ENCODE data around the gene THOC6. TPM values are rescaled to one million over a fixed set of nuclear protein-coding genes. Genes with fewer than 3 reads are reported as not detected.

The THOC6 gene
- total and polyA plus RNA-seq, 9 of the 15 experiments (the other 6 are each of a cell fraction or from before 2014, with no cell fraction given): 2.5 to 65.4 (median 42.3) TPM

GRCh38 chr16:3035972-3036725, 12.3 kb downstream of the THOC6 start:
- CTCF ChIA-PET (ENCODE audit: low intra/inter-chr PET ratio): no interaction called here
- WGBS (ENCODE audit: insufficient coverage, low coverage, missing lambda C conversion rate): 3% methylated on average over 15 of the region's 40 CpGs
- ATAC-seq (no peak), FAIRE-seq (no peak), DNase-seq (ENCODE audit: extremely low read depth in 1 of 4, low spot score in 3 of 4) (no peak)
- no peak overlapping the region for H3K4me2 ChIP-seq (ENCODE audit: insufficient read depth, low read length)
- H3K27me3 ChIP-seq (ENCODE audit: control insufficient read depth in 2 of 2, insufficient read depth in 2 of 2, low read length in 2 of 2): peaks cover 56 to 78% of the 10 kb centered on the region in 2 experiments
- in situ Hi-C loops (cut with MboI) (no loop called here), intact Hi-C loops (cut with micrococcal nuclease) (no loop called here)
- H3K4me1 ChIP-seq (replicated peaks in 1 of 2; ENCODE audit: control insufficient read depth in 2 of 2, insufficient read depth in 2 of 2, low read length in 2 of 2): peaks cover 0 to 21% of the 10 kb centered on the region in 2 experiments; a peak in 4 of 5 replicates
- H3K27ac ChIP-seq (ENCODE audit: extremely low read depth, low read depth, low read length): no peak overlapping the region
- H3K9me3 ChIP-seq (replicated peaks; ENCODE audit: control insufficient read depth, insufficient read depth, low read depth, low read length): no peaks in the 10 kb centered on the region
- H3K9ac ChIP-seq (ENCODE audit: insufficient read depth in 1 of 2, low read depth in 2 of 2, low read length in 2 of 2): peak overlapping the region in 1 of 2 experiments; percentile 71; a peak in 2 of 4 replicates
- no peaks in the 10 kb centered on the region for H3K9me1 ChIP-seq (ENCODE audit: control insufficient read depth, insufficient read depth, low read length)
- H3K36me3 ChIP-seq (ENCODE audit: control insufficient read depth, insufficient read depth, low read length): no peaks in the 10 kb centered on the region
- POLR2A ChIA-PET: interaction anchor here (1.1 to 1.2 kb wide), 2 partner anchors 11 to 15 kb away, joined by 4 to 7 read pairs; no protein-coding TSS in a partner anchor
- H2AFZ ChIP-seq (ENCODE audit: low read depth, low read length): no peak overlapping the region
- peaks cover 11% of the 10 kb centered on the region for H4K20me1 ChIP-seq (replicated peaks; ENCODE audit: control insufficient read depth, insufficient read depth, low read length)
- H3K79me2 ChIP-seq (ENCODE audit: control insufficient read depth, insufficient read depth, low read length): no peaks in the 10 kb centered on the region
- TF ChIP-seq ZNF263 (CRISPR knock-in tag; IDR thresholded peaks at IDR 0.05; ENCODE audit: borderline replicate concordance): 0 out of 2 replicates have a peak, but pooled peaks have one; percentile 19
- TF ChIP-seq RBM25 (IDR thresholded peaks at IDR 0.05; ENCODE audit: low read depth, low read length, severe bottlenecking): no peak
- no peak for TF ChIP-seq TBL1XR1 (IDR thresholded peaks at IDR 0.05; ENCODE audit: low read length in 2 of 2)
- no peak for TF ChIP-seq SRF (CRISPR knock-in tag; IDR thresholded peaks at IDR 0.05)
- no peak for TF ChIP-seq CTBP1 (IDR thresholded peaks at IDR 0.05; ENCODE audit: borderline replicate concordance)
- no peak for TF ChIP-seq MNT (conservative IDR thresholded peaks at IDR 0.05)
- no peak for TF ChIP-seq PHTF2 (CRISPR knock-in tag; IDR thresholded peaks at IDR 0.05)
- no peak for TF ChIP-seq BACH1 (tag; IDR thresholded peaks at IDR 0.05)
- TF ChIP-seq ZBTB7A (IDR thresholded peaks at IDR 0.05; ENCODE audit: borderline replicate concordance, control insufficient read depth, low read depth, low read length): 0 out of 2 replicates have a peak, but pooled peaks have one; percentile 24
- TF ChIP-seq ZNF609 (CRISPR knock-in tag; IDR thresholded peaks at IDR 0.05; ENCODE audit: borderline replicate concordance): no peak
- TF ChIP-seq STAT5A (IDR thresholded peaks at IDR 0.05; ENCODE audit: borderline replicate concordance, low read length): no peak
- no peak overlapping the region for H3K4me3 ChIP-seq
- BruUV-seq (replicated peaks): no TSS peak

Measured in K562 (cell line).